Ishikawa (cell line): ENCODE results near the gene CIAO3.
A peak's percentile ranks its signal among the peaks of the same experiment; 100 is the strongest.

Experiments
- CEBPB ChIP-seq: IDR thresholded peaks from 2 replicates; pipeline ENCODE4 v1.6.1; 2012
- CREB1 ChIP-seq: IDR thresholded peaks from 2 replicates; pipeline ENCODE4 v1.6.1; 2012; ENCODE audit warnings: low read depth
- EGR1 ChIP-seq: IDR thresholded peaks from 2 replicates; pipeline ENCODE4 v1.6.1; 2012
- EP300 ChIP-seq: IDR thresholded peaks from 2 replicates; pipeline ENCODE4 v1.6.1; 2012; ENCODE audit warnings: borderline replicate concordance
- FOXM1 ChIP-seq: IDR thresholded peaks from 2 replicates; pipeline ENCODE4 v1.6.1; 2012; ENCODE audit warnings: low read depth, borderline replicate concordance
- NFIC ChIP-seq: IDR thresholded peaks from 2 replicates; pipeline ENCODE4 v1.6.1; 2012
- RAD21 ChIP-seq: IDR thresholded peaks from 2 replicates; pipeline ENCODE4 v1.6.1; 2012; ENCODE audit warnings: low read depth
- TAF1 ChIP-seq: IDR thresholded peaks from 2 replicates; pipeline ENCODE4 v1.6.1; 2012; ENCODE audit warnings: low read depth, mild to moderate bottlenecking
- TCF12 ChIP-seq: IDR thresholded peaks from 2 replicates; pipeline ENCODE4 v1.6.1; 2012; ENCODE audit warnings: low read depth
- TEAD4 ChIP-seq: IDR thresholded peaks from 2 replicates; pipeline ENCODE4 v1.6.1; 2012
- YY1 ChIP-seq: IDR thresholded peaks from 2 replicates; pipeline ENCODE4 v1.6.1; 2012; ENCODE audit warnings: low read depth
- ZBTB7A ChIP-seq: IDR thresholded peaks from 2 replicates; pipeline ENCODE4 v1.6.1; 2012; ENCODE audit warnings: low read depth
- TF ChIP-seq, protein P1 (sequence below): IDR thresholded peaks from 2 replicates; pipeline ENCODE4 v1.6.1; 2012
- TF ChIP-seq, protein P2 (sequence below): IDR thresholded peaks from 2 replicates; pipeline ENCODE4 v1.6.1; 2012
- TF ChIP-seq, protein P3 (sequence below): IDR thresholded peaks from 2 replicates; pipeline ENCODE4 v1.6.1; 2012; ENCODE audit warnings: low read depth, mild to moderate bottlenecking

The CIAO3 gene

DNA sequence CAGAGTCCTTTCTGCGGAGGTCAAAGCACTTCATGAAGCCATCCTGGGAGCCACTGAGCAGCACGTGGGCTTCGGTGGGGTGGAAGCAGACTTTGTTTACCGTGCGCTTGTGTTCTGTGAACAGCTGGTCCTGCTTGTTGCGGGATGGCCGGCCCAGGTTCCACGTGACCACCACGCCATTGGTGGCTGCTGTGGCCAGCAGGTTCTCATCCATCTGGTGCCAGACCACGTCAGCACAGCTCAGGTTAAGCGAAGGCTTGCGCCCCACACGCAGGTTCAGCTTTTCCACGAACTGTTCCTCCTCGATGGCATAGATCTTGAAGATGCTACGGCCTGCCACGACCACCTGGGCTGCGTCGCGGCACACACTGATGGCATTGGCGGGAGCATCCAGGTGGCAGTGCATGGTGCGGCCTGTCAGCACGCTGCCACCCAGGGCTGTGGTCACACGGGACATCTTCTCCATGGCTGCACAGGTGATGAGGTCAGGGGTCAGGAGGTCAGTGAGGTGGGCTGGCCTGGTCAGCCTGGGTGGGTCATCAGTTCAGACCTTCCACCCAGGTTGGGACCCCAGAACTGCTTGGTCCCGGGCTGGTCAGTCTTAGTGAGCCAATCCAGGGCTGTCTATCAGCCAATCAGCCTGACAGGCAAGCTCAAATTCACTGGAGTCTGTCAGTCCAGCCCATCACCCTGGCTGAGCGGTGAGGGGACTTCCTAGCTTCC is 51.5 kb downstream of the CIAO3 start:
- TF ChIP-seq YY1, result no peak
- TF ChIP-seq, protein P1, sequence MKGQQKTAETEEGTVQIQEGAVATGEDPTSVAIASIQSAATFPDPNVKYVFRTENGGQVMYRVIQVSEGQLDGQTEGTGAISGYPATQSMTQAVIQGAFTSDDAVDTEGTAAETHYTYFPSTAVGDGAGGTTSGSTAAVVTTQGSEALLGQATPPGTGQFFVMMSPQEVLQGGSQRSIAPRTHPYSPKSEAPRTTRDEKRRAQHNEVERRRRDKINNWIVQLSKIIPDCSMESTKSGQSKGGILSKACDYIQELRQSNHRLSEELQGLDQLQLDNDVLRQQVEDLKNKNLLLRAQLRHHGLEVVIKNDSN, result no peak

DNA sequence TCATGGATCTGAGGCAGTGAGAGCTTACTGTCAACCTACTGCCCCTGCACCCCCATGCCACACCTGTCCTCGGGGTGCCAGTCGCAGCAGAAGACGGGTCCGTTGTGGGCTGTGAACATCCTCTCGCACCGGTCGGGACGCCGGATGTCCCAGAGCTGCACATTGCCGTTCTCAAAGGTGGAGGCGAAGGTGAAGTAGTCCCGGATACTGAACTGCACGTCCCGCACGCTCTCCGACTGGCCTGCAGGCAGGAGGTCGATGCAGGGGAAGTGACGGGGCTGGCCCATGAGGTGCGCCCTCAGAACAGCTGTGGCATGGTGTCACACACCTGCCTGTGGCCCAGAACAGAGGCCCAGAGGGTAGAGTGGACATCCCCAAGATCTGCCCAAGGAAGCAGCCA is 53.3 kb downstream of the CIAO3 start:
- no peak for TF ChIP-seq TEAD4
- no peak for TF ChIP-seq CREB1
- TF ChIP-seq YY1, result no peak
- no peak for TF ChIP-seq FOXM1
- TF ChIP-seq ZBTB7A, result no peak
- TF ChIP-seq RAD21, result no peak
- TF ChIP-seq, protein P2, sequence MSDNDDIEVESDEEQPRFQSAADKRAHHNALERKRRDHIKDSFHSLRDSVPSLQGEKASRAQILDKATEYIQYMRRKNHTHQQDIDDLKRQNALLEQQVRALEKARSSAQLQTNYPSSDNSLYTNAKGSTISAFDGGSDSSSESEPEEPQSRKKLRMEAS, result no peak
- no peak for TF ChIP-seq NFIC
- TF ChIP-seq CEBPB, result no peak
- TF ChIP-seq, protein P3, sequence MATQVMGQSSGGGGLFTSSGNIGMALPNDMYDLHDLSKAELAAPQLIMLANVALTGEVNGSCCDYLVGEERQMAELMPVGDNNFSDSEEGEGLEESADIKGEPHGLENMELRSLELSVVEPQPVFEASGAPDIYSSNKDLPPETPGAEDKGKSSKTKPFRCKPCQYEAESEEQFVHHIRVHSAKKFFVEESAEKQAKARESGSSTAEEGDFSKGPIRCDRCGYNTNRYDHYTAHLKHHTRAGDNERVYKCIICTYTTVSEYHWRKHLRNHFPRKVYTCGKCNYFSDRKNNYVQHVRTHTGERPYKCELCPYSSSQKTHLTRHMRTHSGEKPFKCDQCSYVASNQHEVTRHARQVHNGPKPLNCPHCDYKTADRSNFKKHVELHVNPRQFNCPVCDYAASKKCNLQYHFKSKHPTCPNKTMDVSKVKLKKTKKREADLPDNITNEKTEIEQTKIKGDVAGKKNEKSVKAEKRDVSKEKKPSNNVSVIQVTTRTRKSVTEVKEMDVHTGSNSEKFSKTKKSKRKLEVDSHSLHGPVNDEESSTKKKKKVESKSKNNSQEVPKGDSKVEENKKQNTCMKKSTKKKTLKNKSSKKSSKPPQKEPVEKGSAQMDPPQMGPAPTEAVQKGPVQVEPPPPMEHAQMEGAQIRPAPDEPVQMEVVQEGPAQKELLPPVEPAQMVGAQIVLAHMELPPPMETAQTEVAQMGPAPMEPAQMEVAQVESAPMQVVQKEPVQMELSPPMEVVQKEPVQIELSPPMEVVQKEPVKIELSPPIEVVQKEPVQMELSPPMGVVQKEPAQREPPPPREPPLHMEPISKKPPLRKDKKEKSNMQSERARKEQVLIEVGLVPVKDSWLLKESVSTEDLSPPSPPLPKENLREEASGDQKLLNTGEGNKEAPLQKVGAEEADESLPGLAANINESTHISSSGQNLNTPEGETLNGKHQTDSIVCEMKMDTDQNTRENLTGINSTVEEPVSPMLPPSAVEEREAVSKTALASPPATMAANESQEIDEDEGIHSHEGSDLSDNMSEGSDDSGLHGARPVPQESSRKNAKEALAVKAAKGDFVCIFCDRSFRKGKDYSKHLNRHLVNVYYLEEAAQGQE, result no peak
- TF ChIP-seq, protein P1, result no peak
- no peak for TF ChIP-seq EGR1
- TF ChIP-seq TCF12, result no peak
- no peak for TF ChIP-seq EP300
- TF ChIP-seq TAF1, result no peak

DNA sequence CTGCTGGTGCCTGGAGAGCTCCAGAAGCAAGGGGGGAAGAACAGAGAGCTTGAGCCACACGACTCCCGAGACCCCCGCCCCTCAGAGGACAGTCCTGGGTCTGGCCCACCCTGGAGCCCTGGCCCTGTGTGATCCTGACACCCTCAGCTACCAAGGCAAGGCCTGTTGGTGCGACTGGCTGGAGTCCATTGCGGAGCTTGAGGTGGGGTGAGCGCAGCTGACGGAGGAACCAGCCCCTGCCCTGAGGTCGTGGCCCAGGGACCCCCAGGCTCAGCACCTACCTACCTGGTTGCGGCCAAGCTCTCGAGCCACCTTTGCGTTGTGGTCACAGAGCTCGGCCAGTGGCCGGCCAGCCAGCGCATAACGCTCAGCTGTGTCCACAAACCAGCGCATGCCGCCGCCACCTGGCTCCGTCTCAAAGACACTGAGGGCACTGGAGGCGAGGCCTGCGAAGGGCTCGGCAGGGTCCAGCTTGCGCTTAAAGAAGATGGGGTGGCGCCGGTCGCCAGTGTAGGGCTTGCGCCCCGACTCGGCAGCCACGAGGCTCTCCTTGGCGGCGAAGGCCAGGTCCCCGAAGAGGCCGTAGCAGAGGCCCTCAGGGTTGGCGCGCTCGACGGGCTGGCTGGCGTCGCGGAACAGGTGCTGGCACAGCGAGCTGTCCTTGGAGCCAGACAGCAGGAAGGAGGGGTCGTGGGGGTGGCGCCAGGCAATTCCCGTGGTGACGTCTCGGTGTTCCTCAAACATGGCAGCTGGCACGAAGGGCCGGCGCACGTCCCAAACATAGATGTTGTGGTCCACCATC is 54.1 kb downstream of the CIAO3 start:
- no peak for TF ChIP-seq TAF1
- TF ChIP-seq, protein P1, result no peak
- TF ChIP-seq RAD21, result no peak
- no peak for TF ChIP-seq CEBPB
- no peak for TF ChIP-seq ZBTB7A
- TF ChIP-seq TCF12, result no peak
- TF ChIP-seq, protein P2, result no peak
- no peak for TF ChIP-seq NFIC
- no peak for TF ChIP-seq TEAD4
- TF ChIP-seq CREB1, result no peak
- TF ChIP-seq EP300, result no peak
- no peak for TF ChIP-seq FOXM1
- TF ChIP-seq YY1, result no peak
- TF ChIP-seq, protein P3, result no peak
- no peak for TF ChIP-seq EGR1

DNA sequence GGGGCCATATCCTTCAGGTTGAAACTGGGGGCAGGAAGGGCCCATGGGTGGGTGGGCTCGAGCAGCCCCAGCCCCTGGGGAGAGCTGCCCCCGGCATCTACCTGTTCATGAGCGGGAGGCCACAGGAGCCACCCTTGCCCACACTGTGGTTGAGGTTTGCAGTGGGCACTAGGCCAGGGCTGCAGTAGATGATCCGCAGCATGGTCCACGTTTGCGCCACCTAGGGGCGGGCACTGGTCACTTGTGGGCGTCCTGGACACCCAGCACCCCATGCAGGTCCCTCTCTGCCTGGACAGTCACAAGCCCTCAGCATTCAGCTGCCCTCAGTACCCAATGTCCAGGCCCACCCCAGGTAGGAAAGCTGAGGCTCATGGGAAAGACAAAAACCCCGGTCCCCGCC is 54.8 kb downstream of the CIAO3 start:
- no peak for TF ChIP-seq YY1
- TF ChIP-seq RAD21, result 0 out of 2 replicates have a peak, but pooled peaks have one; percentile 12
- no peak for TF ChIP-seq FOXM1
- TF ChIP-seq CEBPB, result no peak
- TF ChIP-seq, protein P2, result no peak; the same call in 1 of the 2 replicates
- no peak for TF ChIP-seq EP300
- TF ChIP-seq, protein P1, result no peak
